HepG2 (cell line): ENCODE results near the gene MICALL2. TPM values are rescaled to one million over a fixed set of nuclear protein-coding genes. Genes with fewer than 3 reads are reported as not detected.

Experiments used
- ATAD3A ChIP-seq: sonication (generic); formaldehyde crosslinking; IDR thresholded peaks from 2 replicates; pipeline ENCODE4 v1.4.0; 2020; ENCODE audit warnings: missing genetic modification reagents
- CBFB ChIP-seq: sonication (generic); formaldehyde crosslinking; IDR thresholded peaks from 2 replicates; pipeline ENCODE4 v1.4.0; 2020; ENCODE audit warnings: missing genetic modification reagents
- ESRRA ChIP-seq: sonication (generic); formaldehyde crosslinking; IDR thresholded peaks from 2 replicates; pipeline ENCODE4 v1.5.1; 2020; ENCODE audit warnings: mild to moderate bottlenecking, low read depth, missing genetic modification reagents
- GZF1 ChIP-seq: sonication (generic); formaldehyde crosslinking; IDR thresholded peaks from 2 replicates; pipeline ENCODE4 v1.5.1; 2020; ENCODE audit warnings: mild to moderate bottlenecking, missing genetic modification reagents
- KDM6A ChIP-seq: IDR thresholded peaks from 2 replicates; pipeline ENCODE4 v1.6.1; 2016; ENCODE audit warnings: low read depth
- MAFK ChIP-seq, 2 experiments: IDR thresholded peaks in 1 of 2; conservative IDR thresholded peaks in 1 of 2; 2 replicates each; pipeline ENCODE4 v1.6.1; 2011; ENCODE audit warnings: improper control_type of control experiment in 2 of 2, low read length in 2 of 2
- NFIB ChIP-seq: sonication (generic); formaldehyde crosslinking; IDR thresholded peaks from 2 replicates; pipeline ENCODE4 v1.9.0; 2021; ENCODE audit warnings: missing genetic modification reagents, mild to moderate bottlenecking, borderline replicate concordance
- NPAS2 ChIP-seq: sonication (generic); formaldehyde crosslinking; IDR thresholded peaks from 2 replicates; pipeline ENCODE4 v1.8.0; 2022; ENCODE audit warnings: mild to moderate bottlenecking, missing genetic modification reagents, borderline replicate concordance
- PHF20 ChIP-seq: sonication (generic); formaldehyde crosslinking; IDR thresholded peaks from 2 replicates; pipeline ENCODE4 v1.5.0; 2020; ENCODE audit warnings: mild to moderate bottlenecking, missing genetic modification reagents
- RBAK ChIP-seq: sonication (generic); formaldehyde crosslinking; IDR thresholded peaks from 2 replicates; pipeline ENCODE4 v1.5.1; 2020; ENCODE audit warnings: mild to moderate bottlenecking, missing genetic modification reagents
- SIN3B ChIP-seq: fragments of 150-350 bp; IDR thresholded peaks from 2 replicates; pipeline ENCODE4 v1.6.1; 2014; ENCODE audit warnings: low read length
- SMYD3 ChIP-seq: sonication (generic); formaldehyde crosslinking; IDR thresholded peaks from 2 replicates; pipeline ENCODE4 v1.8.1; 2023; ENCODE audit warnings: mild to moderate bottlenecking, missing genetic modification reagents
- TBX3 ChIP-seq: fragments of 450-650 bp; IDR thresholded peaks from 2 replicates; pipeline ENCODE4 v1.6.1; 2017; ENCODE audit warnings: antibody characterized with exemption, mild to moderate bottlenecking, inconsistent platforms, borderline replicate concordance
- THAP7 ChIP-seq: sonication (generic); formaldehyde crosslinking; IDR thresholded peaks from 2 replicates; pipeline ENCODE4 v1.8.1; 2023; ENCODE audit warnings: mild to moderate bottlenecking, missing genetic modification reagents
- ZFP36L2 ChIP-seq: sonication (generic); formaldehyde crosslinking; IDR thresholded peaks from 2 replicates; pipeline ENCODE4 v1.4.0; 2020; ENCODE audit warnings: missing genetic modification reagents
- ZFX ChIP-seq: sonication (generic); formaldehyde crosslinking; IDR thresholded peaks from 2 replicates; pipeline ENCODE4 v1.4.0; 2020; ENCODE audit warnings: mild to moderate bottlenecking, low read depth, missing genetic modification reagents, moderate library complexity
- ZNF143 ChIP-seq: sonication (generic); formaldehyde crosslinking; IDR thresholded peaks from 2 replicates; pipeline ENCODE4 v1.4.0; 2020; ENCODE audit warnings: missing genetic modification reagents
- ZNF335 ChIP-seq: sonication (generic); formaldehyde crosslinking; IDR thresholded peaks from 2 replicates; pipeline ENCODE4 v1.4.0; 2020; ENCODE audit warnings: missing genetic modification reagents
- ZNF343 ChIP-seq: sonication (generic); formaldehyde crosslinking; IDR thresholded peaks from 2 replicates; pipeline ENCODE4 v1.4.0; 2020; ENCODE audit warnings: mild to moderate bottlenecking, missing genetic modification reagents
- ZNF549 ChIP-seq: sonication (generic); formaldehyde crosslinking; IDR thresholded peaks from 2 replicates; pipeline ENCODE4 v1.5.0; 2020; ENCODE audit warnings: missing genetic modification reagents
- ZNF572 ChIP-seq: sonication (generic); formaldehyde crosslinking; IDR thresholded peaks from 2 replicates; pipeline ENCODE4 v1.5.1; 2020; ENCODE audit warnings: mild to moderate bottlenecking, missing genetic modification reagents
- ZNF790 ChIP-seq: sonication (generic); formaldehyde crosslinking; IDR thresholded peaks from 2 replicates; pipeline ENCODE4 v1.8.0; 2022; ENCODE audit warnings: missing genetic modification reagents, mild to moderate bottlenecking, borderline replicate concordance
- ZNF879 ChIP-seq: sonication (generic); formaldehyde crosslinking; IDR thresholded peaks from 2 replicates; pipeline ENCODE4 v1.8.1; 2023; ENCODE audit warnings: missing genetic modification reagents
- polyA plus RNA-seq, 8 experiments: library from polyadenylated mRNA; depleted of rRNA in 3 of 8; stranded (reverse) in 7 of 8; unstranded in 1 of 8; fragments of >200 nt; fragmentation: Illumina TruSeq in 4 of 8; extraction: Trizol in 4 of 8; gene quantifications; 2 replicates each; pipeline versions ENCODE4 v1.2.1 to v1.2.3, GENCODE V29; 2011 to 2016; ENCODE audit warnings: low read depth in 4 of 8, missing spikeins in 1 of 8, mixed read lengths in 1 of 8; ENCODE audit not compliant: insufficient read depth in 1 of 8
- total RNA-seq, 5 experiments: library from RNA; depleted of rRNA; stranded (reverse); fragments of >200 nt; fragmentation: Illumina TruSeq; extraction: Trizol; gene quantifications; 2 replicates each; pipeline ENCODE4 v1.2.3, GENCODE V29; 2016; ENCODE audit warnings: low read depth in 1 of 5
- TF ChIP-seq, protein P1 (sequence below): sonication (generic); formaldehyde crosslinking; IDR thresholded peaks from 2 replicates; pipeline ENCODE4 v1.4.0; 2020; ENCODE audit warnings: mild to moderate bottlenecking, missing genetic modification reagents
- TF ChIP-seq, protein P2 (sequence below): sonication (generic); formaldehyde crosslinking; IDR thresholded peaks from 2 replicates; pipeline ENCODE4 v1.9.0; 2021; ENCODE audit warnings: missing genetic modification reagents, mild to moderate bottlenecking, borderline replicate concordance
- TF ChIP-seq, protein P3 (sequence below): sonication (generic); formaldehyde crosslinking; IDR thresholded peaks from 2 replicates; pipeline ENCODE4 v1.5.1; 2020; ENCODE audit warnings: mild to moderate bottlenecking, missing genetic modification reagents, moderate library complexity
- TF ChIP-seq, protein P4 (sequence below): sonication (generic); formaldehyde crosslinking; IDR thresholded peaks from 2 replicates; pipeline ENCODE4 v1.8.0; 2022; ENCODE audit warnings: missing genetic modification reagents, low read depth, mild to moderate bottlenecking, borderline replicate concordance
- TF ChIP-seq, protein P5 (sequence below): sonication (generic); formaldehyde crosslinking; IDR thresholded peaks from 2 replicates; pipeline ENCODE4 v1.8.1; 2023; ENCODE audit warnings: mild to moderate bottlenecking, moderate library complexity, missing genetic modification reagents

Gene MICALL2
- total and polyA plus RNA-seq, 2 of the 13 experiments (the other 11 are each of a cell fraction or from before 2014, with no cell fraction given), result 5.8 to 12.4 TPM

DNA sequence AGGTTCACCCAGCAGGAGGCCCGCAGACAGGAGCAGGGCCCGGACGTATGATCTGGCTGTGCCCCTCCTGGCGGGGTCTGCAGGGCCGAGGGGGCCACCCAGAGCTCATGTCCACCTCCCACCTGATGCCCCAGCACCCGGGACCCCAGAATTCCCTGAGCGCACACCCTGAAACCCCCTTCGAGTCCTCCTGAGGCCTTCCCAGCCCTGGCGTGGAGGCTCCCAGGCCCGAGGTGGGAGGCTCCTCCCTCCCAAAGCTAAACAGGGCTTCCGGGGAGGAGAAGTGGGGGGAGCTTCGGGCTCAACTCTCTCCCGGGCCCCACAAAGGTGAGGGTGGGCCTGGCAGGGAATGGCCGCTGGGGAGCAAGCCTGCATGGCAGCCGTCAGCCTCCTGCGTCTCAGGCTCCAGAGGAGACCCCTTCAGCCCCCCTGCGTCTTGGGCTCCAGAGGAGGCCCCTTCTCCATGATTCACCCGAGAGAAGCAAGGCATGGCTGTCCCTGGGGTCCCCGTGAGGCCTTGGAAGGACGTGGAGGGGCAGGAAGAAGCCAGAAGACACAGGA, 30.2 kb downstream of the MICALL2 start (continued):
- TF ChIP-seq GZF1 (CRISPR knock-in tag) (no peak), PHF20 (CRISPR knock-in tag) (no peak), ZNF879 (CRISPR knock-in tag) (no peak), ESRRA (CRISPR knock-in tag) (no peak), ZNF549 (CRISPR knock-in tag) (no peak), KDM6A (CRISPR knock-in tag) (no peak), ZNF790 (CRISPR knock-in tag) (no peak), ZNF143 (no peak), RBAK (CRISPR knock-in tag) (no peak), ZFP36L2 (CRISPR knock-in tag) (no peak), TBX3 (no peak), ATAD3A (CRISPR knock-in tag) (no peak), ZNF335 (no peak), ZFX (CRISPR knock-in tag) (peak; percentile 96), SMYD3 (CRISPR knock-in tag) (no peak), MAFK (conservative IDR thresholded peaks at IDR 0.05 in 1 of 2, IDR thresholded peaks at IDR 0.05 in 1 of 2; ENCODE audit: low read length in 2 of 2) (no peak), NFIB (CRISPR knock-in tag) (no peak), SIN3B (no peak), ZNF572 (CRISPR knock-in tag) (no peak), THAP7 (CRISPR knock-in tag) (no peak), NPAS2 (CRISPR knock-in tag) (no peak), ZNF343 (CRISPR knock-in tag) (no peak), CBFB (CRISPR knock-in tag) (no peak)
- TF ChIP-seq, protein P1, sequence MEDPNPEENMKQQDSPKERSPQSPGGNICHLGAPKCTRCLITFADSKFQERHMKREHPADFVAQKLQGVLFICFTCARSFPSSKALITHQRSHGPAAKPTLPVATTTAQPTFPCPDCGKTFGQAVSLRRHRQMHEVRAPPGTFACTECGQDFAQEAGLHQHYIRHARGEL (CRISPR knock-in tag), result no peak
- TF ChIP-seq, protein P2, sequence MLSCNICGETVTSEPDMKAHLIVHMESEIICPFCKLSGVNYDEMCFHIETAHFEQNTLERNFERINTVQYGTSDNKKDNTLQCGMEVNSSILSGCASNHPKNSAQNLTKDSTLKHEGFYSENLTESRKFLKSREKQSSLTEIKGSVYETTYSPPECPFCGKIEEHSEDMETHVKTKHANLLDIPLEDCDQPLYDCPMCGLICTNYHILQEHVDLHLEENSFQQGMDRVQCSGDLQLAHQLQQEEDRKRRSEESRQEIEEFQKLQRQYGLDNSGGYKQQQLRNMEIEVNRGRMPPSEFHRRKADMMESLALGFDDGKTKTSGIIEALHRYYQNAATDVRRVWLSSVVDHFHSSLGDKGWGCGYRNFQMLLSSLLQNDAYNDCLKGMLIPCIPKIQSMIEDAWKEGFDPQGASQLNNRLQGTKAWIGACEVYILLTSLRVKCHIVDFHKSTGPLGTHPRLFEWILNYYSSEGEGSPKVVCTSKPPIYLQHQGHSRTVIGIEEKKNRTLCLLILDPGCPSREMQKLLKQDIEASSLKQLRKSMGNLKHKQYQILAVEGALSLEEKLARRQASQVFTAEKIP (CRISPR knock-in tag), result no peak
- TF ChIP-seq, protein P3, sequence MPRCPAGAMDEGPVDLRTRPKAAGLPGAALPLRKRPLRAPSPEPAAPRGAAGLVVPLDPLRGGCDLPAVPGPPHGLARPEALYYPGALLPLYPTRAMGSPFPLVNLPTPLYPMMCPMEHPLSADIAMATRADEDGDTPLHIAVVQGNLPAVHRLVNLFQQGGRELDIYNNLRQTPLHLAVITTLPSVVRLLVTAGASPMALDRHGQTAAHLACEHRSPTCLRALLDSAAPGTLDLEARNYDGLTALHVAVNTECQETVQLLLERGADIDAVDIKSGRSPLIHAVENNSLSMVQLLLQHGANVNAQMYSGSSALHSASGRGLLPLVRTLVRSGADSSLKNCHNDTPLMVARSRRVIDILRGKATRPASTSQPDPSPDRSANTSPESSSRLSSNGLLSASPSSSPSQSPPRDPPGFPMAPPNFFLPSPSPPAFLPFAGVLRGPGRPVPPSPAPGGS (CRISPR knock-in tag), result peak; percentile 69; the same call in 1 of the 2 replicates
- TF ChIP-seq, protein P4, sequence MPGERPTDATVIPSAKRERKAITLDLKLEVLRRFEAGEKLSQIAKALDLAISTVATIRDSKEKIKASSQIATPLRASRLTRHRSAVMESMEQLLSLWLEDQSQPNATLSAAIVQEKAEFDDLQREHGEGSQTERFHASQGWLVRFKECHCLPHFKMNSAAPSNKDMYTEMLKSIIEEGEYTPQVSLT (CRISPR knock-in tag), result no peak
- TF ChIP-seq, protein P5, sequence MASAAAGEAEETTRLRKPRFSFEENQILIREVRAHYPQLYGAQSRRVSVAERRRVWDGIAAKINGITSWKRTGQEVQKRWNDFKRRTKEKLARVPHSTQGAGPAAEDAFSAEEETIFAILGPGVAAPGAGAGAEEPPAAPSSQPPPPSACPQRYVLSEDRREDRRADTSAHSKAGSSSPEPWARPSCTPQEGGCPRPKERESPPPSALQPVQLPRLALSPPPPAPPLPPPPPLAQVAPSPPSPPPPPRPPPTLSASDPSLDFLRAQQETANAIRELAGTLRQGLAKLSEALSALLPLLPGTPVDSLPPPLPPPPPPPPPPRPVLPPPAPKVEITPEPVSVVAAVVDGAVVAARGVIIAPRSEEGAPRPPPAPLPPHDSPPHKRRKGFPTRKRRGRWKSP (CRISPR knock-in tag), result no peak
